K562 (cell line): Measurements from ENCODE around the gene MCM7. TPM values are rescaled to one million over a fixed set of nuclear protein-coding genes. Genes with fewer than 3 reads are reported as not detected.

Experiments used
- ATAC-seq: fragments of 200-7000 bp; cut with Tn5 transposase; 3 replicates; pipeline ENCODE4 v1.9.1; 2020; ENCODE audit warnings: moderate library complexity
- BruUV-seq: library from RNA; stranded (reverse); fragments of 400-500 nt; replicated peaks from 2 replicates; lab custom pipeline; 2021; lab: Mats Ljungman, UMichigan
- CTCF ChIA-PET: fragments of 300-600 bp; formaldehyde crosslinking; extraction: SDS; loops from one replicate; lab custom pipeline; 2021; ENCODE audit warnings: low intra/inter-chr PET ratio; lab: Yijun Ruan, JAX
- POLR2A ChIA-PET: fragments of 300-600, 350-650 bp; sonication (Branson Sonifier 250); formaldehyde crosslinking; extraction: SDS; loops from one replicate; lab custom pipeline; 2021; ENCODE audit warnings: antibody characterized with exemption, inconsistent platforms; lab: Yijun Ruan, JAX
- DNase-seq, 4 experiments: peaks; one replicate each; pipeline versions ENCODE4 v3.0.0 to v3.0.0-alpha.2; 2011 to 2018; ENCODE audit warnings: low spot score in 3 of 4, mixed read lengths in 3 of 4; ENCODE audit errors: extremely low read depth in 1 of 4
- FAIRE-seq: peaks from 2 replicates; lab custom pipeline; 2011; peaks lifted over from hg19 to GRCh38; lab: Jason Lieb, UNC
- H2AFZ ChIP-seq: 2 replicates; pipeline ENCODE4 v1.6.0; 2011; ENCODE audit warnings: low read depth, low read length, control low read depth, inconsistent platforms
- H3K27ac ChIP-seq: fragments of 200-600 bp; 3 replicates; pipeline ENCODE4 v1.8.0; 2011; ENCODE audit warnings: low read depth, mild to moderate bottlenecking, control low read depth, inconsistent platforms, low read length, moderate library complexity, mixed read lengths; ENCODE audit errors: extremely low read depth
- H3K27me3 ChIP-seq, 2 experiments: fragments of 300-600 bp in 1 of 2; 2 replicates in 1 of 2; 3 replicates in 1 of 2; pipeline versions ENCODE4 v1.6.0 to v1.8.0; 2011; ENCODE audit warnings: inconsistent platforms in 2 of 2, low read length in 2 of 2, mild to moderate bottlenecking in 1 of 2, mixed read lengths in 1 of 2, moderate library complexity in 1 of 2; ENCODE audit not compliant: control insufficient read depth in 2 of 2, insufficient read depth in 2 of 2
- H3K36me3 ChIP-seq: fragments of 300-600 bp; 3 replicates; pipeline ENCODE4 v1.8.0; 2011; ENCODE audit warnings: mild to moderate bottlenecking, low read length, inconsistent platforms; ENCODE audit not compliant: control insufficient read depth, insufficient read depth
- H3K4me1 ChIP-seq, 2 experiments: fragments of 200-600 bp in 1 of 2; replicated peaks in 1 of 2; 2 replicates in 1 of 2; 3 replicates in 1 of 2; pipeline versions ENCODE4 v1.5.1 to v1.8.0; 2011; ENCODE audit warnings: inconsistent platforms in 2 of 2, low read length in 2 of 2, mild to moderate bottlenecking in 1 of 2, mixed read lengths in 1 of 2, moderate library complexity in 1 of 2; ENCODE audit not compliant: control insufficient read depth in 2 of 2, insufficient read depth in 2 of 2
- H3K4me2 ChIP-seq: 2 replicates; pipeline ENCODE4 v1.6.1; 2011; ENCODE audit warnings: low read length, control low read depth, inconsistent platforms, mixed read lengths; ENCODE audit not compliant: insufficient read depth
- H3K4me3 ChIP-seq: fragments of 200-600 bp; sonication (generic), shearing (Covaris generic); 2 replicates; pipeline ENCODE4 v1.5.1; 2016; ENCODE audit warnings: control low read depth, inconsistent platforms
- H3K79me2 ChIP-seq: fragments of 200-600 bp; 3 replicates; pipeline ENCODE4 v1.8.0; 2011; ENCODE audit warnings: low read length, inconsistent platforms; ENCODE audit not compliant: control insufficient read depth, insufficient read depth
- H3K9ac ChIP-seq, 2 experiments: 2 replicates each; pipeline versions ENCODE4 v1.6.0 to v1.6.1; 2011; ENCODE audit warnings: low read depth in 2 of 2, low read length in 2 of 2, control low read depth in 1 of 2, inconsistent platforms in 1 of 2, mild to moderate bottlenecking in 1 of 2, mixed read lengths in 1 of 2; ENCODE audit not compliant: insufficient read depth in 1 of 2
- H3K9me1 ChIP-seq: one replicate; pipeline ENCODE4 v1.6.0; 2011; ENCODE audit warnings: inconsistent platforms, mild to moderate bottlenecking, low read length, moderate library complexity; ENCODE audit not compliant: control insufficient read depth, insufficient read depth
- H3K9me3 ChIP-seq: replicated peaks from 2 replicates; pipeline ENCODE4 v1.5.1; 2011; ENCODE audit warnings: low read depth, low read length, inconsistent platforms; ENCODE audit not compliant: control insufficient read depth, insufficient read depth
- H4K20me1 ChIP-seq: replicated peaks from 2 replicates; pipeline ENCODE4 v1.6.1; 2011; ENCODE audit warnings: low read length, inconsistent platforms, mixed read lengths; ENCODE audit not compliant: control insufficient read depth, insufficient read depth
- ATF1 ChIP-seq, 2 experiments: fragments of 450-650 bp in 1 of 2; IDR thresholded peaks; 2 replicates each; pipeline ENCODE4 v1.6.1; 2016; ENCODE audit warnings: missing compliant biosample characterization in 1 of 2, missing genetic modification characterization in 1 of 2
- GATAD2A ChIP-seq: fragments of 450-650 bp; IDR thresholded peaks from 2 replicates; pipeline ENCODE4 v1.6.1; 2017
- POLR2A ChIP-seq: fragments of 450-650 bp; conservative IDR thresholded peaks from 2 replicates; pipeline ENCODE4 v1.6.1; 2016
- SOX6 ChIP-seq: fragments of 450-650 bp; IDR thresholded peaks from 2 replicates; pipeline ENCODE4 v1.6.1; 2014; ENCODE audit warnings: mild to moderate bottlenecking
- STAT5A ChIP-seq: IDR thresholded peaks from 2 replicates; pipeline ENCODE4 v1.6.1; 2012; ENCODE audit warnings: low read length, inconsistent platforms, borderline replicate concordance
- SUPT5H ChIP-seq: fragments of 450-650 bp; IDR thresholded peaks from 2 replicates; pipeline ENCODE4 v1.6.1; 2016
- ZNF197 ChIP-seq: fragments of 200-800 bp; sonication (Bioruptor generic); IDR thresholded peaks from 2 replicates; pipeline ENCODE4 v1.6.1; 2016; ENCODE audit warnings: low read depth, missing genetic modification characterization, missing compliant biosample characterization
- ZNF263 ChIP-seq: sonication (generic); formaldehyde crosslinking; IDR thresholded peaks from 2 replicates; pipeline ENCODE4 v1.8.0; 2022; ENCODE audit warnings: mild to moderate bottlenecking, missing genetic modification reagents, borderline replicate concordance
- whole genome bisulfite sequencing: fragments of 100-300 bp; shearing (Covaris generic); methylation state at CpG from one replicate; pipeline ENCODE4 v1.1.6; 2016; ENCODE audit warnings: low coverage, mixed read lengths; ENCODE audit not compliant: insufficient coverage; ENCODE audit errors: missing lambda C conversion rate; 5-methylcytosine and 5-hydroxymethylcytosine counted together
- in situ Hi-C: fragments of 300-500 bp; cut with MboI; formaldehyde crosslinking; loops from 4 replicates; pipeline ENCODE4 v1.15.0; 2018; ENCODE audit warnings: inconsistent platforms, mixed read lengths
- intact Hi-C: fragments of 100-400 bp; cut with micrococcal nuclease; formaldehyde crosslinking; loops from 2 replicates; pipeline ENCODE4 v1.14.2; 2022
- polyA plus RNA-seq, 8 experiments: library from polyadenylated mRNA; depleted of rRNA in 4 of 8; stranded (reverse) in 5 of 8; unstranded in 3 of 8; fragments of >200 nt; fragmentation: Nextera tagmentation in 2 of 8; fragmentation: Illumina TruSeq in 1 of 8; extraction: Ambion mirVana in 2 of 8; extraction: Trizol in 1 of 8; gene quantifications; 2 replicates each; pipeline versions ENCODE4 v1.2.1 to v1.2.3, GENCODE V29; 2011 to 2014; ENCODE audit warnings: inconsistent platforms in 1 of 8, missing spikeins in 1 of 8
- total RNA-seq, 7 experiments: library from RNA; depleted of rRNA in 6 of 7; stranded (reverse); fragments of >200 nt in 6 of 7; fragmentation: Illumina TruSeq in 2 of 7; extraction: Trizol in 2 of 7; gene quantifications; 2 replicates each; pipeline versions ENCODE4 v1.2.1 to v1.2.3, GENCODE V29; 2011 to 2021; ENCODE audit warnings: low replicate concordance in 1 of 7
- TF ChIP-seq, protein P1 (sequence below): fragments of 200-800 bp; sonication (Bioruptor generic); IDR thresholded peaks from 2 replicates; pipeline ENCODE4 v1.6.1; 2017; ENCODE audit warnings: missing genetic modification characterization, missing compliant biosample characterization
- TF ChIP-seq, protein P2 (sequence below): fragments of 450-650 bp; IDR thresholded peaks from 2 replicates; pipeline ENCODE4 v1.6.1; 2017; ENCODE audit warnings: mild to moderate bottlenecking, moderate library complexity
- TF ChIP-seq, protein P3 (sequence below), 2 experiments: IDR thresholded peaks; 2 replicates each; pipeline ENCODE4 v1.6.1; 2011; ENCODE audit warnings: borderline replicate concordance in 1 of 2, control low read depth in 1 of 2, low read depth in 1 of 2, low read length in 1 of 2, mild to moderate bottlenecking in 1 of 2, mixed read lengths in 1 of 2, moderate library complexity in 1 of 2; ENCODE audit not compliant: insufficient read depth in 1 of 2, insufficient read length in 1 of 2, poor library complexity in 1 of 2, severe bottlenecking in 1 of 2; ENCODE audit errors: extremely low read depth in 1 of 2
- TF ChIP-seq, protein P4 (sequence below): fragments of 200-800 bp; sonication (Bioruptor generic); IDR thresholded peaks from 2 replicates; pipeline ENCODE4 v1.6.1; 2017; ENCODE audit warnings: missing genetic modification characterization, missing compliant biosample characterization
- TF ChIP-seq, protein P5 (sequence below): sonication (generic); formaldehyde crosslinking; IDR thresholded peaks from 2 replicates; pipeline ENCODE4 v1.8.1; 2022; ENCODE audit warnings: missing genetic modification reagents
- TF ChIP-seq, protein P6 (sequence below): IDR thresholded peaks from 3 replicates; pipeline ENCODE4 v1.6.1; 2011; ENCODE audit warnings: borderline replicate concordance, mild to moderate bottlenecking; ENCODE audit not compliant: insufficient read length, insufficient read depth

The MCM7 gene
- total and polyA plus RNA-seq, 9 of the 15 experiments (the other 6 are each of a cell fraction or from before 2014, with no cell fraction given), result 329 to 856 (median 437) TPM

DNA sequence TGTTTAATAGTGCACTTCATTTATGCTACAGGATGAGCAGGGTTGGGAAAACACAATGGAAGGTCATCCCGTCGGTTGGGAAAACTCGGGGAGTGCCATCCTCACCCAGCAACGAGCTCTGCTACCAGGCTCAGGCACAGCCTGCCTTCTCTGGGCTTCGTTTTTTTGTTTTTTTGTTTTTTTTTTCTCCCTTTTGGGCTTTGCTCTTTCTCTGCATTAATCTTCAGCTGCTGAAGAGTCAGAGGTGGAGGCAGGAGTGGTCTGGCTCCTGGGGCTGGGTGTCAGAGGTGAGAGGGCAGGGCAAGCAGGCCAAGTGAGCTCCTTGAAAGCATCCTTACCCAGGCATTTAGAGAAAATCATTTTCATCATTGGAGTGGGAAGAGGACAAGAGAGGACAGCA lies 31.2 kb downstream of the MCM7 start:
- Histone ChIP-seq H3K9me3 (peaks cover 44% of the 10 kb centered on the region), H3K4me1 (peaks cover 0 to 5% of the 10 kb centered on the region in 2 experiments; a peak in 2 of 5 replicates), H3K9me1 (no peaks in the 10 kb centered on the region), H4K20me1 (no peaks in the 10 kb centered on the region), H3K9ac (no peak overlapping the region), H3K4me2 (no peak overlapping the region), H3K36me3 (peaks cover 62% of the 10 kb centered on the region), H2AFZ (no peak overlapping the region), H3K79me2 (no peaks in the 10 kb centered on the region), H3K27me3 (no peaks in the 10 kb centered on the region), H3K27ac (no peak overlapping the region), H3K4me3 (no peak overlapping the region)
- no peak for DNase-seq
- no peak for ATAC-seq
- intact Hi-C loops (no loop called here), in situ Hi-C loops (no loop called here)
- WGBS, result 100% methylated on average over 5 of the region's 5 CpGs
- TF ChIP-seq ZNF263 (CRISPR knock-in tag), result no peak
- TF ChIP-seq, protein P1, sequence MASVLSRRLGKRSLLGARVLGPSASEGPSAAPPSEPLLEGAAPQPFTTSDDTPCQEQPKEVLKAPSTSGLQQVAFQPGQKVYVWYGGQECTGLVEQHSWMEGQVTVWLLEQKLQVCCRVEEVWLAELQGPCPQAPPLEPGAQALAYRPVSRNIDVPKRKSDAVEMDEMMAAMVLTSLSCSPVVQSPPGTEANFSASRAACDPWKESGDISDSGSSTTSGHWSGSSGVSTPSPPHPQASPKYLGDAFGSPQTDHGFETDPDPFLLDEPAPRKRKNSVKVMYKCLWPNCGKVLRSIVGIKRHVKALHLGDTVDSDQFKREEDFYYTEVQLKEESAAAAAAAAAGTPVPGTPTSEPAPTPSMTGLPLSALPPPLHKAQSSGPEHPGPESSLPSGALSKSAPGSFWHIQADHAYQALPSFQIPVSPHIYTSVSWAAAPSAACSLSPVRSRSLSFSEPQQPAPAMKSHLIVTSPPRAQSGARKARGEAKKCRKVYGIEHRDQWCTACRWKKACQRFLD (CRISPR knock-in tag), result no peak
- 0 out of 2 replicates have a peak, but pooled peaks have one; percentile 22 for TF ChIP-seq SOX6
- TF ChIP-seq GATAD2A, result no peak
- peak; percentile 64; the same call in 1 of the 2 replicates for TF ChIP-seq SUPT5H
- TF ChIP-seq, protein P2, sequence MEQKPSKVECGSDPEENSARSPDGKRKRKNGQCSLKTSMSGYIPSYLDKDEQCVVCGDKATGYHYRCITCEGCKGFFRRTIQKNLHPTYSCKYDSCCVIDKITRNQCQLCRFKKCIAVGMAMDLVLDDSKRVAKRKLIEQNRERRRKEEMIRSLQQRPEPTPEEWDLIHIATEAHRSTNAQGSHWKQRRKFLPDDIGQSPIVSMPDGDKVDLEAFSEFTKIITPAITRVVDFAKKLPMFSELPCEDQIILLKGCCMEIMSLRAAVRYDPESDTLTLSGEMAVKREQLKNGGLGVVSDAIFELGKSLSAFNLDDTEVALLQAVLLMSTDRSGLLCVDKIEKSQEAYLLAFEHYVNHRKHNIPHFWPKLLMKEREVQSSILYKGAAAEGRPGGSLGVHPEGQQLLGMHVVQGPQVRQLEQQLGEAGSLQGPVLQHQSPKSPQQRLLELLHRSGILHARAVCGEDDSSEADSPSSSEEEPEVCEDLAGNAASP, result no peak
- no peak for TF ChIP-seq ATF1 (CRISPR knock-in tag; IDR thresholded peaks at IDR 0.05)
- TF ChIP-seq ATF1 (tag; IDR thresholded peaks at IDR 0.05), result no peak
- TF ChIP-seq, protein P3, sequence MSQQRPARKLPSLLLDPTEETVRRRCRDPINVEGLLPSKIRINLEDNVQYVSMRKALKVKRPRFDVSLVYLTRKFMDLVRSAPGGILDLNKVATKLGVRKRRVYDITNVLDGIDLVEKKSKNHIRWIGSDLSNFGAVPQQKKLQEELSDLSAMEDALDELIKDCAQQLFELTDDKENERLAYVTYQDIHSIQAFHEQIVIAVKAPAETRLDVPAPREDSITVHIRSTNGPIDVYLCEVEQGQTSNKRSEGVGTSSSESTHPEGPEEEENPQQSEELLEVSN (IDR thresholded peaks at IDR 0.05; ENCODE audit: borderline replicate concordance in 1 of 2, extremely low read depth in 1 of 2, insufficient read depth in 1 of 2, insufficient read length in 1 of 2, low read depth in 1 of 2, low read length in 1 of 2, poor library complexity in 1 of 2, severe bottlenecking in 1 of 2), result peak in 1 of 2 experiments; percentile 9
- no peak for TF ChIP-seq STAT5A
- TF ChIP-seq, protein P4, sequence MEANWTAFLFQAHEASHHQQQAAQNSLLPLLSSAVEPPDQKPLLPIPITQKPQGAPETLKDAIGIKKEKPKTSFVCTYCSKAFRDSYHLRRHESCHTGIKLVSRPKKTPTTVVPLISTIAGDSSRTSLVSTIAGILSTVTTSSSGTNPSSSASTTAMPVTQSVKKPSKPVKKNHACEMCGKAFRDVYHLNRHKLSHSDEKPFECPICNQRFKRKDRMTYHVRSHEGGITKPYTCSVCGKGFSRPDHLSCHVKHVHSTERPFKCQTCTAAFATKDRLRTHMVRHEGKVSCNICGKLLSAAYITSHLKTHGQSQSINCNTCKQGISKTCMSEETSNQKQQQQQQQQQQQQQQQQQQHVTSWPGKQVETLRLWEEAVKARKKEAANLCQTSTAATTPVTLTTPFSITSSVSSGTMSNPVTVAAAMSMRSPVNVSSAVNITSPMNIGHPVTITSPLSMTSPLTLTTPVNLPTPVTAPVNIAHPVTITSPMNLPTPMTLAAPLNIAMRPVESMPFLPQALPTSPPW (CRISPR knock-in tag), result no peak
- TF ChIP-seq, protein P5, sequence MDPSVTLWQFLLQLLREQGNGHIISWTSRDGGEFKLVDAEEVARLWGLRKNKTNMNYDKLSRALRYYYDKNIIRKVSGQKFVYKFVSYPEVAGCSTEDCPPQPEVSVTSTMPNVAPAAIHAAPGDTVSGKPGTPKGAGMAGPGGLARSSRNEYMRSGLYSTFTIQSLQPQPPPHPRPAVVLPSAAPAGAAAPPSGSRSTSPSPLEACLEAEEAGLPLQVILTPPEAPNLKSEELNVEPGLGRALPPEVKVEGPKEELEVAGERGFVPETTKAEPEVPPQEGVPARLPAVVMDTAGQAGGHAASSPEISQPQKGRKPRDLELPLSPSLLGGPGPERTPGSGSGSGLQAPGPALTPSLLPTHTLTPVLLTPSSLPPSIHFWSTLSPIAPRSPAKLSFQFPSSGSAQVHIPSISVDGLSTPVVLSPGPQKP (CRISPR knock-in tag), result no peak
- TF ChIP-seq POLR2A, result 0 out of 2 replicates have a peak, but pooled peaks have one; percentile 57
- TF ChIP-seq ZNF197, result no peak
- TF ChIP-seq, protein P6, sequence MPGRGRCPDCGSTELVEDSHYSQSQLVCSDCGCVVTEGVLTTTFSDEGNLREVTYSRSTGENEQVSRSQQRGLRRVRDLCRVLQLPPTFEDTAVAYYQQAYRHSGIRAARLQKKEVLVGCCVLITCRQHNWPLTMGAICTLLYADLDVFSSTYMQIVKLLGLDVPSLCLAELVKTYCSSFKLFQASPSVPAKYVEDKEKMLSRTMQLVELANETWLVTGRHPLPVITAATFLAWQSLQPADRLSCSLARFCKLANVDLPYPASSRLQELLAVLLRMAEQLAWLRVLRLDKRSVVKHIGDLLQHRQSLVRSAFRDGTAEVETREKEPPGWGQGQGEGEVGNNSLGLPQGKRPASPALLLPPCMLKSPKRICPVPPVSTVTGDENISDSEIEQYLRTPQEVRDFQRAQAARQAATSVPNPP, result no peak
- no TSS peak for BruUV-seq
- ChIA-PET CTCF (no interaction called here), POLR2A (interaction anchor here (1.5 to 2.4 kb wide), 2 partner anchors 10 to 15 kb away, joined by 4 to 8 read pairs; no protein-coding TSS in a partner anchor)
- FAIRE-seq, result no peak
